ENCODE measurements around the gene CNNM1. TPM values are rescaled to one million over a fixed set of nuclear protein-coding genes. Genes with fewer than 3 reads are reported as not detected.

Gene CNNM1
- total and polyA plus RNA-seq, 12 donors: 0.01 to 0.24 (median 0.10) TPM; not detected in 4

DNA sequence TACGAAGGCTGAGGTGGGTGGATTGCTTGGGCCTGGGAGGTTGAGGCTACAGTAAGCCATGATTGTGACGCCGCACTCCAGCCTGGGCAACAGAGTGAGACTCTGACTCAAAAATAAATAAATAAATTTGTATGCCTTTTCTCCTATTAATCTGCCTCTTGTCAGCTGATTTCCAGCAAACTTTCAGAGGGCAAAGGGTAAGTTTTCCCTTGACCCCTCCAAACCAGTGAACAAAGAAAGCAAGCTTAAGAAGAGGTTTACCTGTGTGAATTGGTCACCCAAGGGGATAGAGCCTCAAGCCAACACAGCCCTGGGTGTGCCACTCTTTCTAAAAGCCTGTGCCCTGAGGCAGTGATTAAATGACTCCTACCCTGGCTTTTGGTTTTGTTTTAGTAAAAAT, 70.5 kb downstream of the CNNM1 start:
- Histone ChIP-seq H3K36me3 (peaks cover 0 to 98% (median 68%) of the 10 kb centered on the region in 9 donors), H3K4me3 (no peak overlapping the region), H3K9me3 (no peaks in the 10 kb centered on the region), H3K27me3 (no peaks in the 10 kb centered on the region), H3K27ac (no peak overlapping the region), H3K4me1 (peaks cover 0 to 17% (median 8%) of the 10 kb centered on the region in 9 donors)
- intact Hi-C loops (cut with DNase I): no loop called here
- no peak for ATAC-seq
- WGBS, 2 donors: 95 to 98% methylated on average over 3 of the region's 3 CpGs
- TF ChIP-seq, protein P1, sequence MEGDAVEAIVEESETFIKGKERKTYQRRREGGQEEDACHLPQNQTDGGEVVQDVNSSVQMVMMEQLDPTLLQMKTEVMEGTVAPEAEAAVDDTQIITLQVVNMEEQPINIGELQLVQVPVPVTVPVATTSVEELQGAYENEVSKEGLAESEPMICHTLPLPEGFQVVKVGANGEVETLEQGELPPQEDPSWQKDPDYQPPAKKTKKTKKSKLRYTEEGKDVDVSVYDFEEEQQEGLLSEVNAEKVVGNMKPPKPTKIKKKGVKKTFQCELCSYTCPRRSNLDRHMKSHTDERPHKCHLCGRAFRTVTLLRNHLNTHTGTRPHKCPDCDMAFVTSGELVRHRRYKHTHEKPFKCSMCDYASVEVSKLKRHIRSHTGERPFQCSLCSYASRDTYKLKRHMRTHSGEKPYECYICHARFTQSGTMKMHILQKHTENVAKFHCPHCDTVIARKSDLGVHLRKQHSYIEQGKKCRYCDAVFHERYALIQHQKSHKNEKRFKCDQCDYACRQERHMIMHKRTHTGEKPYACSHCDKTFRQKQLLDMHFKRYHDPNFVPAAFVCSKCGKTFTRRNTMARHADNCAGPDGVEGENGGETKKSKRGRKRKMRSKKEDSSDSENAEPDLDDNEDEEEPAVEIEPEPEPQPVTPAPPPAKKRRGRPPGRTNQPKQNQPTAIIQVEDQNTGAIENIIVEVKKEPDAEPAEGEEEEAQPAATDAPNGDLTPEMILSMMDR (IDR thresholded peaks at IDR 0.05): no peak
- DNase-seq: no peak

DNA sequence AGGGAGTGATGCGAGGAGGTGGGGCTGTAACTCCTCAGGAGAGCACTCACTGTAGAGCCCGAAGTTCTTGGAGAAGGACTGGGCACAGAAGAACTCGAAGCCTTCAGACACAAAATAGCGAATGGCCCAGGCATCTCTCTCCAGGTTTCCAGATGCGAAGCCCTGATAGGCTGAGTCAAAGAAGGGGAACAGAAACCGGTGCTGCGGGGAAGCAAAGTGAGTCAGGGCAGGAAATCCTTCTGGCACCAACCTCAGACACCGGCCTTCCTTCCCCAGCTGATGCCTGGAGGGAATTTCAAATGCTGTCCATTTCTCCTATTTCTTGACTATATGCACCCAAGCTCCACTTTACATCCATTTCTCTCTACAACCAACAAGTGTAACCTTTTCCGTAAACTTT, 74.5 kb downstream of the CNNM1 start:
- no peak for DNase-seq
- WGBS, 2 donors: 77 to 90% methylated on average over 9 of the region's 9 CpGs
- H3K9me3 ChIP-seq: no peaks in the 10 kb centered on the region
- no peaks in the 10 kb centered on the region for H3K27me3 ChIP-seq
- peak in 2 of 8 donors; percentile 18 to 25 for ATAC-seq
- intact Hi-C loops (cut with DNase I): no loop called here
- H3K27ac ChIP-seq: no peak overlapping the region
- peaks cover 0 to 6% (median 0%) of the 10 kb centered on the region in 9 donors for H3K4me1 ChIP-seq
- H3K36me3 ChIP-seq: peaks cover 0 to 99% (median 60%) of the 10 kb centered on the region in 9 donors
- TF ChIP-seq, protein P1 (IDR thresholded peaks at IDR 0.05): no peak
- H3K4me3 ChIP-seq: no peak overlapping the region

DNA sequence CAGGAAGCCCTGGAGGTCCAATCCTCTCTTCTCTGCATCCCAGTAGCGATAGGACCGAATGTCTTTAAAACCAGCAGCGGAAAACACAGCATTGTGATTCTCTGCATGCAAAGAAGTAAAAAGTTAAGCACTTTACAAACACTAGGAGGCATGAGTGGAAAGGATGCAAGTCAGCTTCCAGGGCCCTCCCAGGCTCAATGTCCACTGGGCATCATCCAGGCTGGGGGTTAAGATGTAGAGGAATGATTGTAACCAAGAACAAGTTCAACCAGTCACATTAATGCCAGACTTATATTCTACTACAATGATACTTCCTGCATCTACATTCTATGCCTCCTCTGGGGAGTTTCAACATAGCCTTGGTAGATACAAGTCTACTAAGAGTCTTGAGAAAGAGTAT, 77.0 kb downstream of the CNNM1 start:
- H3K4me3 ChIP-seq: no peak overlapping the region
- DNase-seq (no peak), ATAC-seq (no peak)
- WGBS, 2 donors: 98 to 99% methylated on average over 3 of the region's 3 CpGs
- intact Hi-C loops (cut with DNase I): no loop called here
- H3K9me3 ChIP-seq: no peaks in the 10 kb centered on the region
- H3K4me1 ChIP-seq: peaks cover 0 to 22% (median 11%) of the 10 kb centered on the region in 9 donors
- TF ChIP-seq, protein P1 (IDR thresholded peaks at IDR 0.05): no peak
- H3K36me3 ChIP-seq: peaks cover 0 to 97% (median 39%) of the 10 kb centered on the region in 9 donors
- H3K27me3 ChIP-seq: no peaks in the 10 kb centered on the region
- H3K27ac ChIP-seq: no peak overlapping the region

DNA sequence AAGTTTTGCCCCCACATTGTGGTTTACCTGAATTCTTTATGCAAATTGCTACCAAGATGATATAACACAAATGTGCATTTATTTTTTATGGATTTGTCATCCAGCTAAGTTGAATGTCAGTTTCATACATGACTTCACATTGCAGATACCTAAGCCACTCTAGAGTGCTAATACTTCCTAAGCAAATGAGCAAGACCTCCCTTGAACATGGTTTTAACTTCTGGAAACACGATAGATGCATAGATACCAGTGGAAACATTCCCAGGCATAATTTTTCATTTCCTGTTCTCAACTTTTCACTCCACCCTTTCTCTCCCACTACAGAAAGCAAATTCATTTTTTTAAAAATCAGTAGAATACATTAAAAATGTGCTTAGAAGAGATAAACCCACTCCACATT, 81.0 kb downstream of the CNNM1 start:
- DNase-seq (no peak), ATAC-seq (no peak)
- intact Hi-C loops (cut with DNase I): no loop called here
- no peaks in the 10 kb centered on the region for H3K9me3 ChIP-seq
- WGBS, 2 donors: 21 to 32% methylated on average over 1 of the region's 1 CpG
- peaks cover 0 to 72% (median 14%) of the 10 kb centered on the region in 9 donors for H3K36me3 ChIP-seq
- H3K4me3 ChIP-seq: no peak overlapping the region
- no peaks in the 10 kb centered on the region for H3K27me3 ChIP-seq
- H3K27ac ChIP-seq: no peak overlapping the region
- H3K4me1 ChIP-seq: peaks cover 0 to 38% (median 22%) of the 10 kb centered on the region in 9 donors
- TF ChIP-seq, protein P1 (IDR thresholded peaks at IDR 0.05): no peak
